Measurements from ENCODE around the gene PDE11A.

- TF ChIP-seq EZH2 (IDR thresholded peaks at IDR 0.05) (no peak), CTCF (IDR thresholded peaks at IDR 0.05 in 2 of 3, conservative IDR thresholded peaks at IDR 0.05 in 1 of 3; ENCODE audit: borderline replicate concordance in 1 of 3, insufficient read depth in 1 of 3, low read depth in 2 of 3, low read length in 2 of 3) (no peak)
Observed at GRCh38 chr2:177998996-177999395, 73.6 kb downstream of the PDE11A start.
